ENCODE data around the gene FGF21.

Gene FGF21

GRCh38 chr19:48804496-48804895 lies 49.2 kb downstream of the FGF21 start:
- in situ Hi-C loops (cut with HindIII; ENCODE audit: low pct_ligation_motif_present, low pct_unique_long_range_greater_than_20kb, low sequenced_read_pairs) = no loop called here

GRCh38 chr19:48805452-48805851 lies 50.1 kb downstream of the FGF21 start:
- no peak for DNase-seq
- in situ Hi-C loops (cut with HindIII; ENCODE audit: low pct_ligation_motif_present, low pct_unique_long_range_greater_than_20kb, low sequenced_read_pairs) = no loop called here

More at GRCh38 chr19:48804496-48804895, 49.2 kb downstream of the FGF21 start:
- DNase-seq = no peak

- DNase-seq = no peak
- in situ Hi-C loops (cut with HindIII; ENCODE audit: low pct_ligation_motif_present, low pct_unique_long_range_greater_than_20kb, low sequenced_read_pairs) = no loop called here
Observed at GRCh38 chr19:48806518-48806817, 51.1 kb downstream of the FGF21 start.

GRCh38 chr19:48806818-48807589 lies 51.7 kb downstream of the FGF21 start:
- peak; percentile 35 for DNase-seq
- in situ Hi-C loops (cut with HindIII; ENCODE audit: low pct_ligation_motif_present, low pct_unique_long_range_greater_than_20kb, low sequenced_read_pairs) = no loop called here

GRCh38 chr19:48807590-48808308 lies 52.4 kb downstream of the FGF21 start:
- in situ Hi-C loops (cut with HindIII; ENCODE audit: low pct_ligation_motif_present, low pct_unique_long_range_greater_than_20kb, low sequenced_read_pairs) = no loop called here
- no peak for DNase-seq

Measured in ACHN (cell line).